Endothelial cell of umbilical vein (primary cell): Measurements from ENCODE around the gene C5orf58. TPM values are rescaled to one million over a fixed set of nuclear protein-coding genes. Genes with fewer than 3 reads are reported as not detected.

Experiments used
- BruUV-seq: library from RNA; stranded (reverse); fragments of 400-500 nt; replicated peaks from 2 replicates; lab custom pipeline; 2021; lab: Mats Ljungman, UMichigan
- CTCF ChIA-PET: fragments of 300-600, 350-600 bp; sonication (Branson Sonifier 250); formaldehyde crosslinking; loops from one replicate; lab custom pipeline; 2021; ENCODE audit warnings: antibody characterized with exemption, inconsistent platforms; lab: Charles Lee
- POLR2A ChIA-PET: fragments of 300-600, 350-600 bp; sonication (Branson Sonifier 250); formaldehyde crosslinking; loops from one replicate; lab custom pipeline; 2021; ENCODE audit warnings: antibody characterized with exemption, inconsistent platforms; lab: Charles Lee
- DNase-seq: peaks from one replicate; pipeline ENCODE4 v3.0.0-alpha.2; 2011; ENCODE audit warnings: low read depth, low spot score
- FAIRE-seq: peaks from 2 replicates; lab custom pipeline; 2011; peaks lifted over from hg19 to GRCh38; lab: Jason Lieb, UNC
- H2AFZ ChIP-seq: 2 replicates; pipeline ENCODE4 v1.6.0; 2012; ENCODE audit warnings: low read depth, low read length, control low read depth, inconsistent platforms
- H3K27ac ChIP-seq: 2 replicates; pipeline ENCODE4 v1.5.1; 2011; ENCODE audit warnings: low read depth, mild to moderate bottlenecking, control low read depth, low read length, moderate library complexity; ENCODE audit not compliant: insufficient read depth
- H3K27me3 ChIP-seq, 2 experiments: 2 replicates each; pipeline versions ENCODE4 v1.6.0 to v1.6.1; 2011; ENCODE audit warnings: low read length in 2 of 2, mixed read lengths in 1 of 2; ENCODE audit not compliant: control insufficient read depth in 2 of 2, insufficient read depth in 2 of 2
- H3K36me3 ChIP-seq, 2 experiments: 2 replicates in 1 of 2; 3 replicates in 1 of 2; pipeline ENCODE4 v1.5.1; 2011; ENCODE audit warnings: low read length in 2 of 2, mild to moderate bottlenecking in 1 of 2, moderate library complexity in 1 of 2; ENCODE audit not compliant: control insufficient read depth in 2 of 2, insufficient read depth in 2 of 2; ENCODE audit errors: extremely low read depth in 1 of 2
- H3K4me1 ChIP-seq: 3 replicates; pipeline ENCODE4 v1.5.1; 2011; ENCODE audit warnings: mild to moderate bottlenecking, low read length; ENCODE audit not compliant: control insufficient read depth, insufficient read depth; ENCODE audit errors: extremely low read depth
- H3K4me2 ChIP-seq: 2 replicates; pipeline ENCODE4 v1.6.1; 2011; ENCODE audit warnings: low read length, control low read depth, mixed read lengths; ENCODE audit not compliant: insufficient read depth
- H3K4me3 ChIP-seq, 3 experiments: fragments of 200-600 bp in 1 of 3; sonication (generic), shearing (Covaris generic) in 1 of 3; replicated peaks in 1 of 3; 2 replicates each; pipeline ENCODE4 v1.5.1; 2011 to 2016; ENCODE audit warnings: control low read depth in 3 of 3, low read length in 3 of 3, mild to moderate bottlenecking in 2 of 3, inconsistent platforms in 1 of 3, low read depth in 1 of 3, moderate library complexity in 1 of 3; ENCODE audit not compliant: insufficient read depth in 1 of 3
- H3K79me2 ChIP-seq: 2 replicates; pipeline ENCODE4 v1.6.0; 2012; ENCODE audit warnings: low read length, inconsistent platforms; ENCODE audit not compliant: control insufficient read depth, insufficient read depth
- H3K9ac ChIP-seq: replicated peaks from 2 replicates; pipeline ENCODE3; 2011; ENCODE audit warnings: low read length, control low read depth; ENCODE audit not compliant: insufficient read depth; ENCODE audit errors: extremely low read depth
- H3K9me1 ChIP-seq: replicated peaks from 3 replicates; pipeline ENCODE4 v1.6.0; 2011; ENCODE audit warnings: mild to moderate bottlenecking, low read length; ENCODE audit not compliant: control insufficient read depth, insufficient read depth; ENCODE audit errors: extremely low read depth
- H3K9me3 ChIP-seq: replicated peaks from 2 replicates; pipeline ENCODE4 v1.5.1; 2012; ENCODE audit warnings: low read length, inconsistent platforms; ENCODE audit not compliant: control insufficient read depth, insufficient read depth
- H4K20me1 ChIP-seq: replicated peaks from 2 replicates; pipeline ENCODE3; 2011; ENCODE audit warnings: mild to moderate bottlenecking, low read length; ENCODE audit not compliant: control insufficient read depth, insufficient read depth; ENCODE audit errors: extremely low read depth
- EZH2 ChIP-seq: IDR thresholded peaks from 2 replicates; pipeline ENCODE4 v1.6.1; 2012; ENCODE audit warnings: borderline replicate concordance, low read depth, mild to moderate bottlenecking, moderate library complexity, low read length, inconsistent platforms; ENCODE audit not compliant: severe bottlenecking
- GATA2 ChIP-seq: IDR thresholded peaks from 2 replicates; pipeline ENCODE4 v1.7.0; 2011; ENCODE audit warnings: low read depth, mild to moderate bottlenecking, moderate library complexity, mixed read lengths, low read length; ENCODE audit not compliant: insufficient read length, insufficient read depth
- MYC ChIP-seq: IDR thresholded peaks from one replicate; pipeline ENCODE4 v1.6.1; 2011; ENCODE audit warnings: mild to moderate bottlenecking, low read depth, low read length
- POLR2A ChIP-seq: IDR thresholded peaks from 2 replicates; pipeline ENCODE4 v1.6.1; 2012; ENCODE audit warnings: low read depth, mild to moderate bottlenecking, control low read depth, low read length
- dilution Hi-C: fragments of 300-500 bp; cut with MboI; formaldehyde crosslinking; loops from one replicate; pipeline ENCODE4 v1.15.0; 2019; ENCODE audit warnings: low sequenced_read_pairs; ENCODE audit not compliant: extremely low pct_ligation_motif_present
- intact Hi-C: fragments of 100-400 bp; cut with micrococcal nuclease; formaldehyde crosslinking; loops from one replicate; pipeline ENCODE4 v1.10.0; 2022
- polyA plus RNA-seq, 4 experiments: library from polyadenylated mRNA; depleted of rRNA in 3 of 4; stranded (reverse) in 3 of 4; unstranded in 1 of 4; fragments of >200 nt; gene quantifications; 2 replicates each; pipeline versions ENCODE4 v1.2.1 to v1.2.3, GENCODE V29; 2011 to 2012; ENCODE audit warnings: missing spikeins in 1 of 4
- total RNA-seq: library from RNA; stranded (reverse); gene quantifications from 2 replicates; pipeline ENCODE4 v1.2.3, GENCODE V29; 2021
- TF ChIP-seq, protein P1 (sequence below): IDR thresholded peaks from 2 replicates; pipeline ENCODE4 v1.6.1; 2011; ENCODE audit not compliant: insufficient read depth, insufficient read length
- TF ChIP-seq, protein P2 (sequence below), 2 donors: IDR thresholded peaks; 1 replicate in 1 of 2; 2 replicates in 1 of 2; pipeline ENCODE4 v1.5.1; 2011; ENCODE audit warnings: low read length in 2 of 2, mild to moderate bottlenecking in 2 of 2, moderate library complexity in 2 of 2, control low read depth in 1 of 2, inconsistent platforms in 1 of 2, low read depth in 1 of 2; ENCODE audit not compliant: insufficient read depth in 1 of 2; ENCODE audit errors: extremely low read depth in 1 of 2

The C5orf58 gene
- total and polyA plus RNA-seq, 2 donors (not counting 3 experiments of a cell fraction or from before 2014, with no cell fraction given): not detected

DNA sequence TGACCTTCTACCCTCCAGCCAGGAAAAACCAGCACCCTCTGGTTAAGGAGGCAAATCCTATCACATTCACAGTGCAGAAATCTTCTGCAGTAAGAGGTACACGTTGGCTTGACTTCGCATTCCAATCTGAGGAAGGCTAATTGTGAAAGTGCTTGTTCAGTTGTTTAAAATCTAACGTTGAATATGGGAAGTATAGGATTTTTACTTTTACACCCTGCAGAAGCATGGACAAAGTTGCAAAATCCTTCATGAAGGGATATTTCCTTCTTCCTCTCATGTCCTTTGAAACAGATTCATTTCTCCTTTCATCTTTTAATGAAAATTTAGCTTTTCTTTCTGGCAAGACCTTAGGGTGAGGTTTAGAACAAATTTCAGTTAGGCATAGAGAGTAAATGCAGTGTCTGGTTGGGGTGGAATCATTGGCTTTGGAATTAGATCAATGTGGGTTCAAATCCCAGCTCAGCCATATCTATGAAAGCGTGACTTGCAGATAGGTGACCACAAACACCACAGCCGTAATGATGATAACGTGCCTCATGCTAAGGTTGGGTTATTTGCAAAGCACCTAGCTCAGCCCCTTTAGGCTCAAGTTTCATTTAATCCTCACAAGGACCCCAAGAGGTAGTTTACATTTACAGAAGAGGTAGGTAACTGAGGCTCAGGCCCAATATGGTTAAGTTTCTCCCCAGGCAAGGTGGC lies 42.2 kb upstream of the C5orf58 start:
- H3K9ac ChIP-seq: no peak overlapping the region
- H4K20me1 ChIP-seq: no peaks in the 10 kb centered on the region
- peaks cover 0 to 3% of the 10 kb centered on the region in 2 experiments for H3K27me3 ChIP-seq
- ChIA-PET CTCF (no interaction called here), POLR2A (no interaction called here)
- intact Hi-C loops: no loop called here
- no peak overlapping the region for H3K4me3 ChIP-seq
- no peak overlapping the region for H3K27ac ChIP-seq
- no TSS peak for BruUV-seq
- H3K79me2 ChIP-seq: no peaks in the 10 kb centered on the region
- H3K4me1 ChIP-seq: no peaks in the 10 kb centered on the region
- no peak for DNase-seq
- no peaks in the 10 kb centered on the region for H3K9me3 ChIP-seq
- TF ChIP-seq, protein P1, sequence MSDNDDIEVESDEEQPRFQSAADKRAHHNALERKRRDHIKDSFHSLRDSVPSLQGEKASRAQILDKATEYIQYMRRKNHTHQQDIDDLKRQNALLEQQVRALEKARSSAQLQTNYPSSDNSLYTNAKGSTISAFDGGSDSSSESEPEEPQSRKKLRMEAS: no peak
- TF ChIP-seq EZH2 (no peak), POLR2A (no peak), MYC (no peak), GATA2 (no peak)
- TF ChIP-seq, protein P2, sequence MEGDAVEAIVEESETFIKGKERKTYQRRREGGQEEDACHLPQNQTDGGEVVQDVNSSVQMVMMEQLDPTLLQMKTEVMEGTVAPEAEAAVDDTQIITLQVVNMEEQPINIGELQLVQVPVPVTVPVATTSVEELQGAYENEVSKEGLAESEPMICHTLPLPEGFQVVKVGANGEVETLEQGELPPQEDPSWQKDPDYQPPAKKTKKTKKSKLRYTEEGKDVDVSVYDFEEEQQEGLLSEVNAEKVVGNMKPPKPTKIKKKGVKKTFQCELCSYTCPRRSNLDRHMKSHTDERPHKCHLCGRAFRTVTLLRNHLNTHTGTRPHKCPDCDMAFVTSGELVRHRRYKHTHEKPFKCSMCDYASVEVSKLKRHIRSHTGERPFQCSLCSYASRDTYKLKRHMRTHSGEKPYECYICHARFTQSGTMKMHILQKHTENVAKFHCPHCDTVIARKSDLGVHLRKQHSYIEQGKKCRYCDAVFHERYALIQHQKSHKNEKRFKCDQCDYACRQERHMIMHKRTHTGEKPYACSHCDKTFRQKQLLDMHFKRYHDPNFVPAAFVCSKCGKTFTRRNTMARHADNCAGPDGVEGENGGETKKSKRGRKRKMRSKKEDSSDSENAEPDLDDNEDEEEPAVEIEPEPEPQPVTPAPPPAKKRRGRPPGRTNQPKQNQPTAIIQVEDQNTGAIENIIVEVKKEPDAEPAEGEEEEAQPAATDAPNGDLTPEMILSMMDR (IDR thresholded peaks at IDR 0.05; ENCODE audit: extremely low read depth in 1 of 2, insufficient read depth in 1 of 2, low read depth in 1 of 2, low read length in 2 of 2): no peak
- dilution Hi-C loops: loop anchor here (25.0 kb wide), 1 partner anchor 103 kb away; no protein-coding TSS in a partner anchor
- no peaks in the 10 kb centered on the region for H3K36me3 ChIP-seq
- H3K4me2 ChIP-seq: no peak overlapping the region
- no peak for FAIRE-seq
- no peak overlapping the region for H2AFZ ChIP-seq
- no peaks in the 10 kb centered on the region for H3K9me1 ChIP-seq
